RKO (cell line): ENCODE results near the gene LCK.
"Not testable (repeated sequence)": the region's sequence is repeated elsewhere in the genome, so short reads cannot be mapped to it uniquely, and the experiment has no call there.

Experiments
- DNase-seq: peaks from one replicate; pipeline ENCODE4 v3.0.0-alpha.2; 2016; ENCODE audit warnings: low spot score

LCK gene

DNA sequence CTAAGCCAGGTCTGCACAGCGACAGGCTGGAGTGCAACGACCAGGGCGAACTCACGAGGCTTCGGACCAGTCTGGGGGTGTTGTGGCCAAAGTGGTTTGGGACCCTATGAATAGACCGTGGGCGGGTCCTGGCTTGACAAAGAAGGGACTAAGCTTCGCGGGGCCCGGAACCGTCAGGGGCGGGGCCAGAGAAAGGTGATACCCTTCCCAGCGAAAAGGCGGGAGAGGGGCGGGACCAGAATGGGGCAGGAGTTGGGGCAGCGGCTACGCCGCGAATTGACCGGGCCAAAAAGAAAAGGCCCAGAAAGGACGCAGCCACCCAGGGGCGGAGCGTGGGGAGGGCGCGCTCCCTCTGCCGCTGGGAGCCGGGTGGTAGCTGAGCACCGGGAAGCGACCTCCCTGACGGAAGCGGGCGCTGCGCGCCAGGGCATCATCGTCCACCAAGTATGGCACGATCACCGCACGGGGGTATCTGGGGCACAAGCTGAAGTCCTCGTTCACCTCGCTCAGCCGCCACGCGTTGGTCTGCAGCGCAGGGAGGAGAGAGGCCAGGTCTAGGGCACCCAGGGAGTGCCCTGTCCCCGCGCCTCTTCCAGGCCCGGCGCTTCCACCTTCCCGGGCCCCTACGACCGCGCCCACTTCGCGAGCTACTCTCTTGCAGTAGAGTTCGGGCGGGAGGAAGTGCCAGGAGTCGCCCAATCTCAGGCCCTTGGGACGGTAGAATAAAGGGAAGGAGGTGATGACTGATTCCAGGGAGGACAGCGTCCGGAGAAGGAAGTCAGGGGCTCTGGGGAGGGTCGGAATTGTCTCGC, 10.7 kb upstream of the LCK start:
- peak; percentile 76 for DNase-seq

DNA sequence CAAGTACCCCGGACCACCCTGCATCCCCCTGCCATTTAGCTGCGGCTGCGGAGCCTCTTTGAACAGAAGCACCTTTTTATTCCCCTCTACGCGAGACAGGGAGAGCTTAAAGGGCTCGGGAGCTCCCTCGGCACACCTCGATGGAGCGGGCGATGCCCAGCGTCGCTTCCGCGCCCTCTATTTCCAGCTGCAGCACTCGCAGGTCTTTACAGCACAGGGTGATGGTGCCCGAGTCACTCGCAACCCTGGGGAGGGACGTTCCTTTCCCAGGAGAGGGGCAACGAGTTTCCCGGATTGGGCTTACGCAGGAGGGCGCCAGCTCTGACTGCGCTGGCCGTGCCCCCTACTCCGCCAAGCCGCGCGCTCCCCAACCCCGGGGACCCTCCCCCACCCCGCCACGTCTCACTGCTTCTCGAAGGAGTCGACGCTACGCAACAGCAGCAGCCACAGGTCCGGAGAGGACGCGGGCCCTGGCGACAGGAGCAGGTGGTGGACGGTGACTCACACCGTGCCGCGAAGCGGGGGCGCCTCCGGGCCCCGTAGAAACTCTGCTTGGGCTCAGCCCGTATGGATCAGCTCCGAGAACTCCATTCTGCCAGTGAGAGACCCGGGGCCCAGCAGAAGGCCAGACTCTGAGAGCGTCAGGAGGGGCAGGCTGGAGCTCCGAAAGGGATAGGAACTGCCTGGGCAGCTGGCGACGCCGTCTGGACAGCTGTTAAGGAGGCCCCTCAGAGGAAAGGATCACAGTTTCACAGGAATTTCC, 9.9 kb upstream of the LCK start:
- DNase-seq = peak; percentile 84

DNA sequence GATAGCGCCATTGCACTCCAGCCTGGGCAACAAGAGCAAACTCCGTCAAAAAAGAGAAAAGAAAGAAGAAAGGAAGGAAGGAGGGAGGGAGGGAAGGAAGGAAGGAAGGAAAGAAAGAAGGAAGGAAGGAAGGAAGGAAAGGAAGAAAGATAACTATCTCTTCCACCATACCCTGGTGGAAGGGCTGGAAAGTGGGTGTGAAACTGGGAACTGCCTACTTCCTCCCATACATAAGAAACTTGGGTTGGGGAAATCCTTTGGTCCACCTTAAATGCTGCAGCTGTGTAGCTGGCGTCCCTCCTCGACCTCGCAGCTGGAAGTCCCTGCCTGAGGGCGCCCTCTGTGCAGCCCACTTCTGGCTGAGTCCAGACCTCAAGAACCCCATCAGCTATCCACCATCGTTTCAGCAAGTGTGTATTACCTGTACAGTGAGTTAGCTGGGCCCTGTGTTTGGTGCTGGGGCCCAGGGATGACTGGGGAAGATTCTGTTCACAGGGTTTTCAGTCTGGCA, 8.7 kb upstream of the LCK start:
- peak; percentile 61 for DNase-seq

DNA sequence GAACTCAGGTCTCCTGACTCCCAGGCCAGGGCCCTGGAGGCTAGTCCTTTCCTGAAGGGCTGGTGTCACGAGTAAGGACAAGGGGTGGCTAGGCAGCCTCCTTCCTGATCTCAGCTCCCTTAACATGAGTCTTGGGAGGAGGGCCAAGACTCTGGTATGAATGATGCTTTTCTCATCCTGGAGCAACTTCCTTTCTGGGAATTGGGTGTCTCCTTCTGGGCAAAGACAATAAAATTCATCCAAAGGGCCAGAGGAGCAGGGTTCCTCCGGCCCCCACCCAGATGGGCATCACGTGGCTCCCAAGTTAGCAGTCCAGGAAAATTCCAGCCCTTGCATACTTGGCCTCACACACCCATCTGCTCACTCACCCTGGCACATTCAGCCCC, 4.2 kb upstream of the LCK start, which contains the start of gene FAM167B:
FAM167B (plus strand) TSS at position 335 of the 386 bp plus-strand sequence. CDS start 200 bp downstream, outside the sequence.
- DNase-seq = no peak

DNA sequence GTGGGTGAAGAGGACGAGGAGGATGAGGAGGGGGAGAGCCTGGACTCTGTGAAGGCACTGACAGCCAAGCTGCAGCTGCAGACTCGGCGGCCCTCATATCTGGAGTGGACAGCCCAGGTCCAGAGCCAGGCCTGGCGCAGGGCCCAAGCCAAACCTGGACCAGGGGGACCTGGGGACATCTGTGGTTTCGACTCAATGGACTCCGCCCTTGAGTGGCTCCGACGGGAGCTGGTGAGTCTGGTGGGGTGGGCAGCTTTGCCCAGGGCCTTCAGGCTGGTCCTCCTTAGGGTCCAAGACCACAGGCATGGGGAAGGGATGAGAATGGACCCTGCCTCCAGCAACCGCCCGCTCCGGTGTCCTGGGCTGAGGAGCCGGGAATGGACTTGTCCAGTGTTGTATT, 3.6 kb upstream of the LCK start:
- DNase-seq = no peak

DNA sequence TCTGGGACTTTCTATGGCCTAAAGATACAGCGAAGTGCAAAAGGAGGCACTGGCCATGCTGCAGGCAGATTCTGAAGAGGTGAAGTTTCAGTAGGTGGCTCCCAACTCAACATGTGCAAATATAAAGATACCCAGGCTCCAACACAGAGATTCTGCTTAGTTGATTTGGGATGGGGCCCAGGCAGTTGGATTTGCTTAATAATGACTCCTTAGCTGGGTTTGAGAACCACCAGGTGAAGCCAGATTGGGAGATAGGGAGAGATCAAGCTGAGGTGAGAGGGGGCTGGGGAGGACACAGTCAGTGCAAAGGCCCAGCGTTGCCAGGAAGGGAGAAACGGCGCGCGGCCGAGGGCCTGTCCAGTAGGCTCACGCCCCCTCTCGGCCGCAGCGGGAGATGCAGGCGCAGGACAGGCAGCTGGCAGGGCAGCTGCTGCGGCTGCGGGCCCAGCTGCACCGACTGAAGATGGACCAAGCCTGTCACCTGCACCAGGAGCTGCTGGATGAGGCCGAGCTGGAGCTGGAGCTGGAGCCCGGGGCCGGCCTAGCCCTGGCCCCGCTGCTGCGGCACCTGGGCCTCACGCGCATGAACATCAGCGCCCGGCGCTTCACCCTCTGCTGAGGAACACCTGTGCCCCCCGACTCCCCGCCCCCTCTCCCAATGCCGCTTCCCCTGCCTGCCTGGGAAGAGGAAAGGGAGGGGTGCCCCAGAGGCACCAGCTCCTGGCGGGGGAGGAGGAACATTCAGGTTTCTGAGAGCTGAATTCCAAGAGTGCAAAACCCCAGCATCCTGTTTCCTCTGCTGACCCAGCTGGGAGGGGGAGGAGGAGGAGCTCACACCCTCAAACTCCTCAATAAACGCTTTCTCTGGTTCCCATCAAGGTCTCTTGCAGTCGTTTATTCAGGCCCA, 2.8 kb upstream of the LCK start:
- DNase-seq = no peak

DNA sequence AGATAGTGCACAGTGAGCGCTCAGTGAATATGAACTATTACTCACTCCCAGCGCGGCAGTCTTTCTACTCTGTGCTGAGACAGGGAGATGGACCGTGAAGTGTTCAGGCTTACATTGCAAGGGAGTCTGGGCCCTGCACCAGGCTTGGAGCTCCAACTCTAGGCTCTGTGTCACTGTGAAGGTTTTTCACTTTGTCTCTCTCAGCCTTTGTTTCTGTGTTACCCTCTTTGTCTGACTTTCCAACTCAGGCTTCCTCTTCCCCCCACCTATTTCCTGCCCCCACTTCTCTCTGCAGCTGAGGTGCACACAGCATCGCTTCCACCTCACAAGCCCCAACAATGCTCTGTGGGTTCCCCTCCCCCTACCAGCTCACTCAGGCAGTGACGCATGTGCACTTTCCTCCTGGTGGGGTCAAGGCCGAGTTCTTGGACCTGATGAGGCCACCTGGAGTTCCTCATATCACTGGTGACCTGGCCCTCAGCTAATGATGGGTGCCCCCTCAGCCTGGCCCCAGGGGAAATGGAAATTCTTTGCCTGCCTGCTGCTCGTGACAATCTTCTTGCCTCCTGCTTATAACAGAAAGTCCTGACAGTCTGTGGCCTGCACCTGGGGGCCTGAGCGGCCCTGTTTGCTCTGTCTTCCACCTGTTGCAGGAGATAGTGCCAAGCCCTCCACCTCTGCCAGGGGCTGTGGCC, 1.1 kb upstream of the LCK start:
- no peak for DNase-seq

DNA sequence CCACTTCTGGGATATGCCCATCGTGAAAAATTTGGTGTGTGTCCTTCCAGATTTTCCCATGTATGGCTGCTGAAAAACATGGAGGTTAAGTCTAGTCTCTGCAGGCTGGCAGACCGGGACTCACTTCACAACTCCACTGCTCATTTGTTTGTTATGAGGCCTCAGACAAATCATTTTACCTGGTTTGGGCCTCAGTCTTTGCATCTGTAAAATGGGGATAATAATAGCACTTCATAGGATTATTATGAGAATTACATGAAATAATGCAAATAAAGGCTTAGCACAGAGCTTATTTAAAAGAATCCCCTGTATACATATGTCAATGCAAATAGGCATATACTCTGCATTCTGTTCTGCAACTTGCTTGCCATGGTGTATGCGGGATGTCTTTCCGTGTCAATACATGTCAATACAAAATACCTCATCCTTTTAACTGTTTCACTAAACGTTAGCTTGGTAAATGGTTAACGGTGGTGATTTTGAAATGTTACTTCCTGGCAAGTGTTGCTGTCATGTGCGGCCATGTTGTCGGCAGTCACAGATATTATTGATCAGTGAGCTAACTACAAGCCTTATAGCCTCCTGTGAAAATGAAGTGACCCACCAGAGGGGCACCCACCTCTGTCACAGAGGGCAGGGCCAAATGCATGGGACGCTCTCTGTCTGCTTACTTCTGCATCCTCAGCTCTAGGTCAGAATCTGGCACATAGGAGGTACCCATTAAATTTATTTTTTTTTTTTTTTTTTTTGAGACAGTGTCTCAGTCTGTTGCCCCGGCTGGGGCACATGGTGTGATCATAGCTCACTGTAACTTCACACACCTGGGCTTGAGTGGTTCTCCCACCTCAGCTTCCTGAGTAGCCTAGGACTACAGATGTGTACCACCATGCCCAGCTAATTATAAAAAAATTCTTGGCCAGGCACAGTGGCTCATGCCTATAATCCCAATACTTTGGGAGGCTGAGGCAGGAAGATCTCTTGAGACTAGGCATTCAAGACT, 4.3 kb downstream of the LCK start:
- DNase-seq = no peak

DNA sequence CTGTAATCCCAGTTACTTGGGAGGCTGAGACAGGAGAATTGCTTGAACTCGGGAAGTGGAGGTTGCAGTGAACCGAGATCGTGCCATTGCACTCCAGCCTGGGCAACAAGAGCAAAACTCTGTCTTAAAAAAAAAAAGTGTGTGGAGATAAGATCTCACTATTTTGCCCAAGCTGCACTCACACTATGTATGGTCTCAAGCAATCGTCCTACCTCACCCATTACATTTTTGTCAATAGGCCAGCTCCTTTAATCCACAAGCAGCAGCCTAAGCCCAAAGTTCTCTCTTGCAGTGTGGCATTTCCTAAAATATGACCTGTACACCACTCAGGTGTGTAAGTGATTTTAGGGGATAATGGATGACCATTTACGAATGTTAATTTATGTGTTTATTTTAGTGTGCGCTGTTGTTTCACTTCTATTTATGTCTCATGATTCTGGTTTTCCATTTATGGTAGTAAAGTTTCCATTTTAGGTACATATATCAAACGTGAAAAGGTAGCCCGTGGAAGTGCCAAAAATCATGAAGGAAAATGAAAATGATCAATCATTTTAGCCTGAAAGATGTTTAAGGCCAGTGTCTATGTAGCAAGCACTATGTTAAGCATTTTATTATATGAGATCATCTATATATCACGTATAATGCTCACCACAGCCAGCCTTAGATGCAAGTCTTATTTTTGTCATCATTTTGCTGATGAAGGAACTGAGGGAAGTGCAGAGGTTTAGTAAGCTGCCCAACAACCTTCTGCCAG, 5.6 kb downstream of the LCK start:
- DNase-seq = no peak

DNA sequence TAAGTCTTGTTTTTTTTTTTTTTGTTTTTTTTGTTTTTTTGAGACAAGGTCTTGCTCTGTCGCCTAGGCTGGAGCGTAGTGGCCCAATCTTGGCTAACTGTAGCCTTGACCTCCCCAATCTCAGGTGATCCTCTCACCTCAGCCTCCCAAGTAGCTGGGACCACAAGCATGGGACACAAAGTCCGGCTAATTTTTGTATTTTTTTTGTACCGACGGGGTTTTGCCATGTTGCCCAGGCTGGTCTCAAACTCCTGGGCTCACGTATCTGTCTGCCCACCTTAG, 6.1 kb downstream of the LCK start:
- DNase-seq = no peak

DNA sequence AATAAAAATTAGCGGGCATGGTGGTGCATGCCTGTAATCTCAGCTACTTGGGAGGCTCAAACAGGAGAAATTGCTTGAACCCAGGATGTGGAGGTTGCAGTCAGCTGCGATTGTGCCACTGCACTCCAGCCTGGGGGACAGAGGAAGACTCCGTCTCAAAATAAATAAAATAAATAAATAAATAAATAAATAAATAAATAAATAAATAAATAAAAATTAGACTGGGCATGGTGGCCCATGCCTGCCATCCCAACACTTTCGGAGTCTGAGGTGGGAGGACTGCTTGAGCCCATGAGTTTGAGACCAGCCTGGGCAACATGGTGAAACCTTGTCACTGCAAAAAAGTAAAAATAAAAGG, 12.2 kb downstream of the LCK start:
- not testable (repeated sequence) for DNase-seq

DNA sequence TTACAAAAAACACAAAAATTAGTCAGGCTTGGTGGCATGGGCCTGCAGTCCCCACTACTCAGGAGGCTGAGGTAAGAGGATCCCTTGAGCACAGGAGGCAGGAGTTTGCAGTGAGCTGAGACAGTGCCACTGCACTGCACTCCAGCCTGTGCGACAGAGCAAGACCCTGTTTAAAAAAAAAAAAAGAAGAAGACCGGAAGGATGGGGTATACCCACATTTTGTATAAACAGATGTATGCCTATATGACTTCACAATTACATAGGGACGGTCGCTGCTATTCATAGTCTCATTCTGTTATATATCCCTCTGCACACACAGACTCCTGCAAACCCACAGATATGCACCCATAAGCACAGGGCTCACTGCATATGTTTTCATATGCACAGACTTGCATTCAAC, 12.7 kb downstream of the LCK start:
- no peak for DNase-seq

DNA sequence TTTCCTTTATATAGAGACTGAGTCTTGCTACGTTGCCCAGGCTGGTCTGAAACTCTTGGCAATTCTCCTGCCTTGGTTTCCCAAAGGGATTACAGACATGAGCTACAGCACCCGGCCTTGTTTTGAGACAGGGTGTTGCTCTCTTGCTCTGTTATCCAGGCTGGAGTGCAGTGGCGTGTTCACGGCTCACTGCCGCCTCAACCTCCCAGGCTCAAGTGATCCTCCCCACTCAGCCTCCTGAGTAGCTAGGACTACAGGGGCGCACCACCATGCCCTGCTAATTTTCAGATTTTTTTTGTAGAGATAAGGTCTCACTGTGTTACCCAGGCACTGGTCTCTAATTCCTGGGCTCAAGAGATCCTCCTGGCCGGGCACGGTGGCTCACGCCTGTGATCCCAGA, 14.8 kb downstream of the LCK start:
- DNase-seq = no peak

DNA sequence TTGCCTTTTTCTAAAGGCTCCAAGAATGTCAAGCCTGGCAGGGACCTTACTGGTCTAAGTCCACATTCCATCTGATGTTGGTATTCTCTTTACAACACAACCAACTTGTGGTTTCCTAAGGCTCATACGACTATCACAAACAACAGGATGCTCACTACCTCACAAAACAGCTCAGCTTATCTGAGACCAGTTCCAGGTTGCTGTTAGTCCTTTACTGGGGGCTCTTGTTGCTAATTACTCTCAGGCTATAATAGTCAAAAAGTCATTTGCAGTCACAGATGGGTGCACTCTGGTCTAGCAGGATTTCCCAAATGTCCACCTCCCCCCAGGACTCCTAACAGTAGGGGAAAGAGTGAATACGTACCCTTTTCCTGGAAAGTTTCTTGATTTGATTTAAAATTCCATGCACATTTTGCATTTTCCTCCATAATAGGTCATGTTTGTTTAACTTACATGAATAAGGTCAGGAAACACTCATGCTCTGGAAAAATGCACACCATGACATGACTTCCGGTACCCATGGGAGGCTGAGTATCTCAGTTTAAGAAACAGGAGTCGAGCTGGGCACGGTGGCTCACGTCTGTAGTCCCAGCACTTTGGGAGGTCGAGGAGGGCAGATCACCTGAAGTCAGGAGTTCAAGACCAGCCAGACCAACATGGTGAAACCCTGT, 16.0 kb downstream of the LCK start:
- DNase-seq = no peak

DNA sequence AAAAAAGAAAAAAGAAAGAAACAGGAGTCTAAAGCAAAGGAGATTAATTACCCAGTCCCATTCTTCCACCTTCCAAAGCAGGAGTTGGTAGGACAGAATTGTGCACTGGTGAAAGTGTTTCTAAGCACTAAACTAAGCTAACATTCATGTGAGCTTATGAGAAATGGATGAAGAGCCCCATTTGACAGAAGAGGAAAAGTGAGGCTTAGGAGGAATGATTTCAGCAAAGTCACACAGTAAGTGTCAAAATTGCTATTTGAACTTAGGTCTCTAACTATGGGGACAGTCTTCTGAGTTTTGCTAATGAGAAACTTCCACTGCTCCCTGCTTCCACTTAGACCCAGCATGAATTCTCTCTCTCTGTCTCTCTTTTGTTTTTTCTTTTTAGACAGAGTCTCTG, 18.7 kb downstream of the LCK start:
- DNase-seq = no peak

DNA sequence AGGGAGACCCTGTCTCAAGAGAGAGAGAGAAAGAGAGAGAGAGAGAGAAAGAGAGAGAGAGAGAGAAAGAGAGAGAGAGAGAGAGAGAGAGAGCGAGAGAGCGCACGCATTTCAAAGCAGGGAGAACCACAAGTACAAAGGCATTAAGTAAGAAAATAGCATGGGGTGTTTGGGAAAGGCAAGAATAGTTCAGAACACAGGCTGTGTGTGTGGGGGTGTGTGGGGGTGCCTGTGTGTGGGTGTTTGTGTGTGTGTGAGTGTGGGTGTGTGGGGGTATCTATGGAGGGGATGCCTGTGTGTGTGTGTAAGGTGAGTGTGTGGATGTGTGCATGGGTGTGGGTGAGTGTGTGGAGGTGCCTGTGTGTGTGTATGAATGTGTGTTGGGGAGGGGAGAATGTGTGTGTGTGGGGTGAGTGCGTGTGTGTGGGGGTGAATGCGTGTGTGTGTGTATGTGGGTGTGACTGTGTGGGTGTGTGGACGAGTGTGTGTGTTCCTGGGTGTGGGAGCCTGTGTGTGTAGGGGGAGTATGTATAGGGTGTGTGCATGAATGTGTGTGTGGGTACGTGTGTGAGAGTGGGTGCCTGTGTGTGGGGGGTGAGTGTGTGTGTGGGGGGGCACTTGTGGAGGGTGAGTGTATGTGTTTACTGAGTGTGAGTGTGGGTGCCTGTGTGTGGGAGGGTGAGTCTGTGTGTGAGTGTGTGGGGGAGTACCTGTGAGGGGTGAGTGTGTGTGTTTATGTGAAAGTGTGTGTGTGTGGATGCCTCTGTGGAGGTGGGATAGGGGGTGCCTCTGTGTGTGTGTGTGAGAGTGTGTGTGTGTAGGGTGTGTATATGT, 21.7 kb downstream of the LCK start:
- DNase-seq = no peak

DNA sequence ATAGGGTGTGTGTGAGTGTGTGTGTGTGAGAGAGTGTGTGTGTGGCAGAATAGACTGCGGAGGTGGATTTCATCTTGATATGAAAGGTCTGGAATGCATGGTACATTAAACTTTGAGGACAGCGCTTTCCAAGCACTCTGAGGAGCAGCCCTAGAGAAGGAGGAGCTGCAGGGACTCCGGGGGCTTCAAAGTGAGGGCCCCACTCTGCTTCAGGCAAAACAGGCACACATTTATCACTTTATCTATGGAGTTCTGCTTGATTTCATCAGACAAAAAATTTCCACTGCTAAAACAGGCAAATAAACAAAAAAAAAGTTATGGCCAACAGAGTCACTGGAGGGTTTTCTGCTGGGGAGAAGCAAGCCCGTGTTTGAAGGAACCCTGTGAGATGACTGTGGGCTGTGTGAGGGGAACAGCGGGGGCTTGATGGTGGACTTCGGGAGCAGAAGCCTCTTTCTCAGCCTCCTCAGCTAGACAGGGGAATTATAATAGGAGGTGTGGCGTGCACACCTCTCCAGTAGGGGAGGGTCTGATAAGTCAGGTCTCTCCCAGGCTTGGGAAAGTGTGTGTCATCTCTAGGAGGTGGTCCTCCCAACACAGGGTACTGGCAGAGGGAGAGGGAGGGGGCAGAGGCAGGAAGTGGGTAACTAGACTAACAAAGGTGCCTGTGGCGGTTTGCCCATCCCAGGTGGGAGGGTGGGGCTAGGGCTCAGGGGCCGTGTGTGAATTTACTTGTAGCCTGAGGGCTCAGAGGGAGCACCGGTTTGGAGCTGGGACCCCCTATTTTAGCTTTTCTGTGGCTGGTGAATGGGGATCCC, 22.5 kb downstream of the LCK start:
- DNase-seq = no peak
